ENCODE results near the gene TBC1D22B.

DNA sequence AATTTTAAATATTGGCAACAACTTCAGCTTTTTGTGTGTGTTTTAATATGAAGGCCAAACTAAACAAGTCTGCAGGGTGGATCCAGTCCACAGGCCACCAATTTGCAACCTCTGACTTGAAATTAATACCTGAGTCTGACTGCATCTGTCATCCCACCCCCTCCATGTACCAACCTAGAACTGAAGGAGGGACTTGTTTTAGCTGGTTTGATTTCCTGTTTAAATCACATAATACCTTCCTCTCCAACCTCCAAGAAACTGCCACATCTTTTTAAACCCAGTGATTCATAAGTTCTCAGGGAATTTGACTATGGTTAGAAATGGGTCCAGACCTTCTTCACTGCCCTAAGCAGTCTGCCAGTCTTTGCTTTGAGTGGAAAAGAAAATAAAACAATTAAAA lies 117.8 kb downstream of the TBC1D22B start:
- TF ChIP-seq CTCF (IDR thresholded peaks at IDR 0.05; ENCODE audit: low read depth, low read length): no peak
- no peak for TF ChIP-seq POLR2A (IDR thresholded peaks at IDR 0.05; ENCODE audit: extremely low read depth, insufficient read length)
- TF ChIP-seq MYC (IDR thresholded peaks at IDR 0.05; ENCODE audit: low read depth, low read length): no peak
